ENCODE data around the gene ERICH3. TPM values are rescaled to one million over a fixed set of nuclear protein-coding genes. Genes with fewer than 3 reads are reported as not detected.

Gene ERICH3
- total RNA-seq, 1 experiment from 2014 or later: not detected

GRCh38 chr1:74681001-74681400 lies 7.4 kb upstream of the ERICH3 start:
- no peaks in the 10 kb centered on the region for H3K36me3 Mint-ChIP-seq (ENCODE audit: insufficient read depth in 1 of 3, low read depth in 3 of 3)
- no CpG with 5 or more reads among the region's 3 CpGs for WGBS (ENCODE audit: extremely low coverage, insufficient read length, low lambda C conversion rate)
- no peak overlapping the region for H3K4me3 Mint-ChIP-seq
- H3K9me3 ChIP-seq (ENCODE audit: control insufficient read depth, low read depth, low read length): no peaks in the 10 kb centered on the region
- no peaks in the 10 kb centered on the region for H3K9me3 Mint-ChIP-seq
- H3K23ac ChIP-seq (ENCODE audit: insufficient read length, low read depth, low read length): no peak overlapping the region
- H4K91ac ChIP-seq (ENCODE audit: insufficient read length, low read depth, low read length): no peak overlapping the region
- no peak overlapping the region for H3K27ac Mint-ChIP-seq
- no peaks in the 10 kb centered on the region for H3K4me1 Mint-ChIP-seq
- H3K23me2 ChIP-seq (ENCODE audit: insufficient read length, low read depth, low read length, poor library complexity, severe bottlenecking): no peaks in the 10 kb centered on the region
- no peak overlapping the region for H3K14ac ChIP-seq (ENCODE audit: insufficient read depth, low read length)
- H3K79me1 ChIP-seq (ENCODE audit: insufficient read depth, low read depth, low read length, poor library complexity, severe bottlenecking): no peaks in the 10 kb centered on the region
- H4K8ac ChIP-seq (replicated peaks; ENCODE audit: insufficient read length, low read depth, low read length): no peak overlapping the region
- peaks cover 5% of the 10 kb centered on the region for H3K27me3 Mint-ChIP-seq (ENCODE audit: low read depth)
- no peak overlapping the region for H2AK5ac ChIP-seq (ENCODE audit: insufficient read length, low read length)
- H3K56ac ChIP-seq (ENCODE audit: insufficient read length, low read depth, low read length): no peak overlapping the region
- H2BK12ac ChIP-seq (ENCODE audit: insufficient read length, low read depth, low read length): no peak overlapping the region
- no peak overlapping the region for H2BK20ac ChIP-seq (ENCODE audit: low read depth, low read length, poor library complexity, severe bottlenecking)
- H4K5ac ChIP-seq (ENCODE audit: insufficient read length, low read depth, low read length): no peak overlapping the region
- no peaks in the 10 kb centered on the region for H4K20me1 ChIP-seq (ENCODE audit: control insufficient read depth, insufficient read depth, insufficient read length)
- no peak overlapping the region for H2BK5ac ChIP-seq (ENCODE audit: insufficient read length, low read length)
- H3K4ac ChIP-seq (ENCODE audit: low read depth, low read length): no peak overlapping the region
- no peaks in the 10 kb centered on the region for H3K4me1 ChIP-seq (ENCODE audit: insufficient read depth, low read length)
- no peak overlapping the region for H3K4me2 ChIP-seq (ENCODE audit: insufficient read depth, insufficient read length, low read length)
- no peak for DNase-seq
- H3K9ac ChIP-seq (ENCODE audit: extremely low read depth, insufficient read length, low read length): no peak overlapping the region
- TF ChIP-seq CTCF (conservative IDR thresholded peaks at IDR 0.05): no peak
- no peak overlapping the region for H2AFZ ChIP-seq (ENCODE audit: low read length)
- H2BK15ac ChIP-seq (ENCODE audit: low read depth, low read length): no peak overlapping the region
- no peaks in the 10 kb centered on the region for H3K79me2 ChIP-seq (ENCODE audit: insufficient read depth, low read length)
- no peak overlapping the region for H3K18ac ChIP-seq (ENCODE audit: insufficient read length, low read depth, low read length)
- H2BK120ac ChIP-seq (ENCODE audit: low read depth, low read length, poor library complexity, severe bottlenecking): no peak overlapping the region
- H3K27me3 ChIP-seq (ENCODE audit: insufficient read depth, low read length): no peaks in the 10 kb centered on the region
- H3T11ph ChIP-seq (ENCODE audit: low read length): no peak overlapping the region
- no peak overlapping the region for H3K27ac ChIP-seq (ENCODE audit: insufficient read length, low read depth, low read length)

Data from H9 (cell line).